ENCODE measurements around the gene EXOC6B. TPM values are rescaled to one million over a fixed set of nuclear protein-coding genes. Genes with fewer than 3 reads are reported as not detected.

Gene EXOC6B
- total RNA-seq, 1 experiment from 2014 or later, result 40.1 TPM

DNA sequence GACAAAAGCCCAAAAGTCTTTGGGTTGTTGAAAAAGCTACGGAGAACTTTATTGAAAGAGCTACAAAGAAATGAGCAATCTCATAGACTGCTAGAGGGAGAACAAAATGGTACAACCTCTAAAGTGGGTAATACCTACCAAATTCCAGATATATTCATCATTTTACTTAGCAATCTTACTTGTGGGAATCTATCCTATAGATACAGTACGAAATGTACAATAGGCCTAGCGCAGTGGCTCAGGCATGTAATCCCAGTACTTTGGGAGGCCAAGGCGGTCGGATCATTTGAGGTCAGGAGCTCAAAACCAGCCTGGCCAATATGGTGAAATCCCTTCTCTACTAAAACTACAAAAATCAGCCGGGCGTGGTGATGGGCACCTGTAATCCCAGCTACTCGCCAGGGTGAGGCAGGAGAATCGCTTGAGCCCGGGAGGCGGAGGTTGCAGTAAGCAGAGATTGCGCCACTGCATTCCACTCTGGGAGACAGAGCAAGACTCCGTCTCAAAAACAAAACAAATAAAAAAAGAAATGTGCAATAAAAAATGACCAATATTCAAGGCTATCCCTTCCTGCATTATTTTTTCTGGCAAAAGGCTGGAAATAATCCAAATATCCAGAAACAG, 10.1 kb downstream of the EXOC6B start:
- no peak overlapping the region for H2BK20ac ChIP-seq (ENCODE audit: low read depth, low read length, poor library complexity, severe bottlenecking)
- H3K23me2 ChIP-seq (ENCODE audit: insufficient read length, low read depth, low read length, poor library complexity, severe bottlenecking), result no peaks in the 10 kb centered on the region
- Mint-ChIP-seq H3K36me3 (ENCODE audit: insufficient read depth in 1 of 3, low read depth in 3 of 3) (peaks cover under 1 to 5% (median under 1%) of the 10 kb centered on the region in 3 experiments; a peak in 3 of 7 replicates), H3K9me3 (no peaks in the 10 kb centered on the region), H3K27me3 (ENCODE audit: low read depth) (no peaks in the 10 kb centered on the region), H3K4me1 (peaks cover 10 to 22% of the 10 kb centered on the region in 2 experiments), H3K4me3 (no peak overlapping the region), H3K27ac (no peak overlapping the region)
- no peak overlapping the region for H3K56ac ChIP-seq (ENCODE audit: insufficient read length, low read depth, low read length)
- no peak overlapping the region for H2BK5ac ChIP-seq (ENCODE audit: insufficient read length, low read length)
- no peaks in the 10 kb centered on the region for H3K27me3 ChIP-seq (ENCODE audit: insufficient read depth, low read length)
- no peak overlapping the region for H4K91ac ChIP-seq (ENCODE audit: insufficient read length, low read depth, low read length)
- no peak overlapping the region for H4K5ac ChIP-seq (ENCODE audit: insufficient read length, low read depth, low read length)
- no peak overlapping the region for H2BK120ac ChIP-seq (ENCODE audit: low read depth, low read length, poor library complexity, severe bottlenecking)
- H3K4me2 ChIP-seq (ENCODE audit: insufficient read depth, insufficient read length, low read length), result no peak overlapping the region
- H3K9ac ChIP-seq (ENCODE audit: extremely low read depth, insufficient read length, low read length), result no peak overlapping the region
- H3K23ac ChIP-seq (ENCODE audit: insufficient read length, low read depth, low read length), result no peak overlapping the region
- DNase-seq, result peak; percentile 75
- H3K27ac ChIP-seq (ENCODE audit: insufficient read length, low read depth, low read length), result no peak overlapping the region
- no CpG with 5 or more reads among the region's 13 CpGs for WGBS (ENCODE audit: extremely low coverage, insufficient read length, low lambda C conversion rate)
- peaks cover 8% of the 10 kb centered on the region for H3K79me1 ChIP-seq (ENCODE audit: insufficient read depth, low read depth, low read length, poor library complexity, severe bottlenecking)
- no peak overlapping the region for H3K14ac ChIP-seq (ENCODE audit: insufficient read depth, low read length)
- H4K20me1 ChIP-seq (ENCODE audit: control insufficient read depth, insufficient read depth, insufficient read length), result no peaks in the 10 kb centered on the region
- H3K9me3 ChIP-seq (ENCODE audit: control insufficient read depth, low read depth, low read length), result no peaks in the 10 kb centered on the region
- TF ChIP-seq, protein P1, sequence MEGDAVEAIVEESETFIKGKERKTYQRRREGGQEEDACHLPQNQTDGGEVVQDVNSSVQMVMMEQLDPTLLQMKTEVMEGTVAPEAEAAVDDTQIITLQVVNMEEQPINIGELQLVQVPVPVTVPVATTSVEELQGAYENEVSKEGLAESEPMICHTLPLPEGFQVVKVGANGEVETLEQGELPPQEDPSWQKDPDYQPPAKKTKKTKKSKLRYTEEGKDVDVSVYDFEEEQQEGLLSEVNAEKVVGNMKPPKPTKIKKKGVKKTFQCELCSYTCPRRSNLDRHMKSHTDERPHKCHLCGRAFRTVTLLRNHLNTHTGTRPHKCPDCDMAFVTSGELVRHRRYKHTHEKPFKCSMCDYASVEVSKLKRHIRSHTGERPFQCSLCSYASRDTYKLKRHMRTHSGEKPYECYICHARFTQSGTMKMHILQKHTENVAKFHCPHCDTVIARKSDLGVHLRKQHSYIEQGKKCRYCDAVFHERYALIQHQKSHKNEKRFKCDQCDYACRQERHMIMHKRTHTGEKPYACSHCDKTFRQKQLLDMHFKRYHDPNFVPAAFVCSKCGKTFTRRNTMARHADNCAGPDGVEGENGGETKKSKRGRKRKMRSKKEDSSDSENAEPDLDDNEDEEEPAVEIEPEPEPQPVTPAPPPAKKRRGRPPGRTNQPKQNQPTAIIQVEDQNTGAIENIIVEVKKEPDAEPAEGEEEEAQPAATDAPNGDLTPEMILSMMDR (conservative IDR thresholded peaks at IDR 0.05), result peak; percentile 64
- H3K4ac ChIP-seq (ENCODE audit: low read depth, low read length), result no peak overlapping the region
- no peak overlapping the region for H4K8ac ChIP-seq (replicated peaks; ENCODE audit: insufficient read length, low read depth, low read length)
- peaks cover 5% of the 10 kb centered on the region; the same call in 1 of the 2 replicates for H3K79me2 ChIP-seq (ENCODE audit: insufficient read depth, low read length)
- no peak overlapping the region for H2AK5ac ChIP-seq (ENCODE audit: insufficient read length, low read length)
- H3K4me1 ChIP-seq (ENCODE audit: insufficient read depth, low read length), result no peaks in the 10 kb centered on the region; the same call in 1 of the 2 replicates
- no peak overlapping the region for H3K18ac ChIP-seq (ENCODE audit: insufficient read length, low read depth, low read length)
- H3T11ph ChIP-seq (ENCODE audit: low read length), result no peak overlapping the region
- no peak overlapping the region for H2AFZ ChIP-seq (ENCODE audit: low read length)
- H2BK12ac ChIP-seq (ENCODE audit: insufficient read length, low read depth, low read length), result no peak overlapping the region
- H2BK15ac ChIP-seq (ENCODE audit: low read depth, low read length), result no peak overlapping the region
